ENCODE measurements around the gene KRTAP10-2.
A peak's percentile ranks its signal among the peaks of the same experiment; 100 is the strongest.

KRTAP10-2 gene

DNA sequence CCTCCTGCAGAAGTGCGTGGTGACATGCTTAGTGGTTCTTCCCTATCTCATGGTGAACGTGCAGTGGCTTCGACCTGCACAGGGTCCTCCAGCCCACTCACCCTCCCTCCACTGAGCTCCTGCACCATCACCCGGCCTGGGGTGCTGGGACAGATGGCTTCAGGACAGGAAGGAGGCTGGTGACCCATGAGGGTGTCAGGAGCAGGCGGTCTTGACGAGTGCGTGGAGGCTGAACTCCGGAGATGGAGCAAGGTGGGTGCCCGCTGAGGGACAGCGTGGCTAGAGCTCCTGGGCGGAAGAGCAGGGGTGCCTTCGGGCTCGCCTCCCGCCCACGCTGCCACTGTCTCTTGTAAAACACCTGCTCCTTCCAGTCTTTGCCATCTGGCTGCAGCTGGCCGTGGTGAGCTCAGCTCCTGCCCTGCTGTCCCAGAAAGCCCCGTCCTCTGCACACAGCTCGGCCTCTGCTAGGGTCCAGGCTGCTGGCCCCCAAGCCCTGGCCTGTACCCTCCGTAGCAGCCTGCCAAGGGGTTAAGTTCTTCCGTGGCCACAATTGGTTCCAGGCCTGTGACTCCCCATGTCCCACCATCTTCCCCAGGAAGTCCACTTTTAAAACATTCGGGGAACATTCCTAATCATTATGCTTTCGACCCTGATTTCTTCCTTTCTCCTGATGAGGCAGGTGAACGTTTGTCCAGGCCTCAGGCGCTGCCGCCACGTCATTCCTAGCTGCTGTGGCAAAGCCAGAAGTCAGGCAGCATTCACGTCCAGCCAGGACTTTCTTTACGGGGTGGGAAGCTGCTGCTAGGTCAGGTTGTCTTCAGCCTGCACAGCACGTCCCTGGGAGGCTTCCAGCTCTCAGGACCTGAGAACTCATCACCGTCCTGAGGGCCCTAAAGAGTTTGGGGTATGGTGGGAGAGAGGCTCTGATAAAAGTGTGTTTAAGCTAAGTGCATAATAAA is 19.4 kb downstream of the KRTAP10-2 start:
- DNase-seq (ENCODE audit: low spot score) (peak; percentile 45), ATAC-seq (ENCODE audit: low read depth) (no peak)
- no peaks in the 10 kb centered on the region for H3K36me3 ChIP-seq (ENCODE audit: low read depth)
- no peaks in the 10 kb centered on the region for H3K9me3 ChIP-seq (ENCODE audit: severe bottlenecking)
- no peaks in the 10 kb centered on the region for H3K4me1 ChIP-seq (ENCODE audit: insufficient read depth, poor library complexity, severe bottlenecking)
- no peak for TF ChIP-seq CTCF (IDR thresholded peaks at IDR 0.05; ENCODE audit: poor library complexity, severe bottlenecking)
- no peak overlapping the region for H3K27ac ChIP-seq (ENCODE audit: poor library complexity, severe bottlenecking)
- H3K27me3 ChIP-seq (ENCODE audit: insufficient read depth, poor library complexity, severe bottlenecking), result no peaks in the 10 kb centered on the region
- no peak overlapping the region for H3K4me3 ChIP-seq (ENCODE audit: severe bottlenecking)

DNA sequence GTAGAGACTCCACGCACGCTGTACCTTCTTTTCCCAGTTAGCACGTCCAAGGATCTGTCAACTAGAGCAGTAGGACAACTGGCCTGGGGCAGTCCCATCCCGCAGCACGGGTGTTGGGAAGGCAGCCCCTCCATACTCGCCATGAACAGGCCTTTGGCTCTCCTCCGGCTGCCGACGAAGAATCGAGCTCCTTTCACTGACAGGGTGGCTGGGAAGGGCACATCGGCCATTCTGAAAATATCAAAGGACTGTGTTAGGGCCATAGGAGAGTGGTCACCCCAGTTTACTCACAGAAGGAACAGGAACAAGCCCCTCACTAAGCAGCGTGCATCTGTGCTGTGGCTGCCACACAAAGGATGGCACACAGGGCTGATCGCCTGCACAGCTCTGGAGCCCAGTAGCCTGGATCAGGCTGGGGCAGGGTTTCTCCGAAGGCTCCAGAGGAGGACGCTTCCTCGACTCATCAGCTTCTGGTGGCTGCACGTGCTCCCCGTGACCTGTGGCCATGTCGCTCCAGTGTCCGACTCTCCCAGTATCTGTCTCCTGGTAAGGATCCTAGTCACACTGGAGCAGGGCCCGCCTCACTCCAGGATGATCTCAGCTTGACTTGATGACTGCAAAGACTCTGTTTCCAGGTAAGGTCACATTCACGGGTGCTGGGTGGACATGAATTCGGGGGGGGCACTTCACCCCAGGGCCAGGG is 20.3 kb downstream of the KRTAP10-2 start:
- no peak for ATAC-seq (ENCODE audit: low read depth)
- Histone ChIP-seq H3K27ac (ENCODE audit: poor library complexity, severe bottlenecking) (no peak overlapping the region), H3K4me1 (ENCODE audit: insufficient read depth, poor library complexity, severe bottlenecking) (no peaks in the 10 kb centered on the region), H3K27me3 (ENCODE audit: insufficient read depth, poor library complexity, severe bottlenecking) (no peaks in the 10 kb centered on the region), H3K9me3 (ENCODE audit: severe bottlenecking) (no peaks in the 10 kb centered on the region), H3K36me3 (ENCODE audit: low read depth) (no peaks in the 10 kb centered on the region), H3K4me3 (ENCODE audit: severe bottlenecking) (no peak overlapping the region)
- no peak for TF ChIP-seq CTCF (IDR thresholded peaks at IDR 0.05; ENCODE audit: poor library complexity, severe bottlenecking)
- DNase-seq (ENCODE audit: low spot score), result no peak

DNA sequence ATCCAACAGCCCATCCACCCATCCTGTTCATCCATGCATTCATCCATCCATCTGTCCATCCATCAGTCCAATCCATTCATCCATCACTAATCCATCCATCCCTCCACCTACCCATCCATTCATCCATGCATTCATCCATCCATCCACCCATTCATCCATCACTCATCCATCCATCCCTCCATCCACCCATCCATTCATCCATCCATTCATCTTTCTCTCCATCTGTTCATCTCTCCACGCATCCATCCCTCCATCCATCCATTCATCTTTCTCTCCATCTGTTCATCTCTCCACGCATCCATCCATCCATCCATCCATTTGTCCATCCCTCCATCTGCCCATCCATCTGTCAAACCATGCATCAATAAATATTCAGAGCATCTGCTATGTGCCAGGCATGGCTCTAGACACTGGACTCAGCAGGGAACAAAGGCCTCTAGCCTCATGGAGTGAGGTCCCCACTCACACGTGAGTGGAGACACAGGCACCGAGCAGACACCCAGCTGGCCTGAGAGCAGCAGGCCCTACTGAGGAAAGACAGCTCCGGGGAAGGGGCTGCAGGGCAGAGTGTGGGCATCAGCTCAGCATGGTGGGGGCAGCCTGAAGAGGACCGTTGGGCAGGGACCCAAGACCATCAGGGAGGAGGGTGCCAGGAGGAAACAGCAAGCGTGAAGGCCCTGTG is 20.9 kb downstream of the KRTAP10-2 start:
- H3K27ac ChIP-seq (ENCODE audit: poor library complexity, severe bottlenecking), result no peak overlapping the region
- no peaks in the 10 kb centered on the region for H3K36me3 ChIP-seq (ENCODE audit: low read depth)
- no peak for TF ChIP-seq CTCF (IDR thresholded peaks at IDR 0.05; ENCODE audit: poor library complexity, severe bottlenecking)
- H3K4me3 ChIP-seq (ENCODE audit: severe bottlenecking), result no peak overlapping the region
- peak; percentile 40 for DNase-seq (ENCODE audit: low spot score)
- no peaks in the 10 kb centered on the region for H3K9me3 ChIP-seq (ENCODE audit: severe bottlenecking)
- H3K4me1 ChIP-seq (ENCODE audit: insufficient read depth, poor library complexity, severe bottlenecking), result no peaks in the 10 kb centered on the region
- H3K27me3 ChIP-seq (ENCODE audit: insufficient read depth, poor library complexity, severe bottlenecking), result no peaks in the 10 kb centered on the region
- no peak for ATAC-seq (ENCODE audit: low read depth)

- no peaks in the 10 kb centered on the region for H3K27me3 ChIP-seq (ENCODE audit: insufficient read depth, poor library complexity, severe bottlenecking)
- H3K36me3 ChIP-seq (ENCODE audit: low read depth), result no peaks in the 10 kb centered on the region
- no peak overlapping the region for H3K4me3 ChIP-seq (ENCODE audit: severe bottlenecking)
- H3K27ac ChIP-seq (ENCODE audit: poor library complexity, severe bottlenecking), result no peak overlapping the region
- TF ChIP-seq CTCF (IDR thresholded peaks at IDR 0.05; ENCODE audit: poor library complexity, severe bottlenecking), result no peak
- no peak for DNase-seq (ENCODE audit: low spot score)
- H3K9me3 ChIP-seq (ENCODE audit: severe bottlenecking), result peaks cover under 1% of the 10 kb centered on the region
- H3K4me1 ChIP-seq (ENCODE audit: insufficient read depth, poor library complexity, severe bottlenecking), result no peaks in the 10 kb centered on the region
- ATAC-seq (ENCODE audit: low read depth), result no peak
Observed at GRCh38 chr21:44529503-44530125, 21.7 kb downstream of the KRTAP10-2 start.

All from RWPE2 (cell line).